ENCODE measurements around the gene SEMA6B. TPM values are rescaled to one million over a fixed set of nuclear protein-coding genes. Genes with fewer than 3 reads are reported as not detected.

SEMA6B gene
- total and polyA plus RNA-seq, 4 experiments from 2014 or later, result 2.4 to 2.7 TPM; not detected in 2

- H3K27me3 Mint-ChIP-seq, result peaks cover 7 to 9% of the 10 kb centered on the region in 2 donors
- ChIA-PET CTCF (ENCODE audit: partially characterized antibody) (no interaction called here), POLR2A (ENCODE audit: partially characterized antibody) (no interaction called here)
- H3K27me3 ChIP-seq (ENCODE audit: insufficient read depth, low read length), result no peaks in the 10 kb centered on the region
- H3K4me3 Mint-ChIP-seq, result no peak overlapping the region
- intact Hi-C loops (cut with micrococcal nuclease), result no loop called here
- no peaks in the 10 kb centered on the region for H3K36me3 ChIP-seq (ENCODE audit: insufficient read depth, low read length)
- no peaks in the 10 kb centered on the region for H3K9me3 ChIP-seq (ENCODE audit: control insufficient read depth in 1 of 2, low read length in 2 of 2)
- H3K4me1 Mint-ChIP-seq, result peaks cover 0 to 5% (median 1%) of the 10 kb centered on the region in 4 donors
- no peak overlapping the region for H3K27ac Mint-ChIP-seq
- no peak overlapping the region for H3K4me3 ChIP-seq (ENCODE audit: low read length in 2 of 2)
- peaks cover 0 to 3% (median 0%) of the 10 kb centered on the region in 8 donors for H3K9me3 Mint-ChIP-seq
- no peaks in the 10 kb centered on the region for H3K36me3 Mint-ChIP-seq
- H3K4me1 ChIP-seq (ENCODE audit: insufficient read depth, low read length), result no peaks in the 10 kb centered on the region
- no peak for DNase-seq
- no peak overlapping the region for H3K27ac ChIP-seq (ENCODE audit: low read depth, low read length)
Measured at GRCh38 chr19:4552525-4552819, 7.0 kb downstream of the SEMA6B start.

- ChIA-PET CTCF (ENCODE audit: partially characterized antibody) (no interaction called here), POLR2A (ENCODE audit: partially characterized antibody) (no interaction called here)
- no peaks in the 10 kb centered on the region for H3K27me3 ChIP-seq (ENCODE audit: insufficient read depth, low read length)
- no peak overlapping the region for H3K4me3 ChIP-seq (ENCODE audit: low read length in 2 of 2)
- H3K27ac Mint-ChIP-seq, result no peak overlapping the region
- H3K4me1 Mint-ChIP-seq, result peaks cover 0 to 5% (median 1%) of the 10 kb centered on the region in 4 donors
- H3K27me3 Mint-ChIP-seq, result peaks cover 7 to 9% of the 10 kb centered on the region in 2 donors
- no peaks in the 10 kb centered on the region for H3K9me3 ChIP-seq (ENCODE audit: control insufficient read depth in 1 of 2, low read length in 2 of 2)
- no peak overlapping the region for H3K27ac ChIP-seq (ENCODE audit: low read depth, low read length)
- DNase-seq, result no peak
- no peaks in the 10 kb centered on the region for H3K36me3 ChIP-seq (ENCODE audit: insufficient read depth, low read length)
- no peaks in the 10 kb centered on the region for H3K4me1 ChIP-seq (ENCODE audit: insufficient read depth, low read length)
- no peak overlapping the region for H3K4me3 Mint-ChIP-seq
- peaks cover 0 to 3% (median 0%) of the 10 kb centered on the region in 8 donors for H3K9me3 Mint-ChIP-seq
- no peaks in the 10 kb centered on the region for H3K36me3 Mint-ChIP-seq
- intact Hi-C loops (cut with micrococcal nuclease), result no loop called here
Measured at GRCh38 chr19:4550479-4551050, 8.9 kb downstream of the SEMA6B start.

- Histone ChIP-seq H3K9me3 (ENCODE audit: control insufficient read depth in 1 of 2, low read length in 2 of 2) (no peaks in the 10 kb centered on the region), H3K27ac (ENCODE audit: low read depth, low read length) (no peak overlapping the region), H3K4me1 (ENCODE audit: insufficient read depth, low read length) (no peaks in the 10 kb centered on the region), H3K4me3 (ENCODE audit: low read length in 2 of 2) (no peak overlapping the region), H3K36me3 (ENCODE audit: insufficient read depth, low read length) (no peaks in the 10 kb centered on the region), H3K27me3 (ENCODE audit: insufficient read depth, low read length) (no peaks in the 10 kb centered on the region)
- Mint-ChIP-seq H3K36me3 (no peaks in the 10 kb centered on the region), H3K27ac (no peak overlapping the region), H3K4me1 (peaks cover 0 to 5% (median 1%) of the 10 kb centered on the region in 4 donors), H3K4me3 (no peak overlapping the region), H3K9me3 (peaks cover 0 to 3% (median 0%) of the 10 kb centered on the region in 8 donors), H3K27me3 (peaks cover 7 to 9% of the 10 kb centered on the region in 2 donors)
- ChIA-PET CTCF (ENCODE audit: partially characterized antibody) (no interaction called here), POLR2A (ENCODE audit: partially characterized antibody) (no interaction called here)
- no peak for DNase-seq
- intact Hi-C loops (cut with micrococcal nuclease), result no loop called here
Measured at GRCh38 chr19:4550018-4550417, 9.5 kb downstream of the SEMA6B start.

GRCh38 chr19:4548238-4548584 is 11.3 kb downstream of the SEMA6B start:
- ChIA-PET POLR2A (ENCODE audit: partially characterized antibody) (no interaction called here), CTCF (ENCODE audit: partially characterized antibody) (no interaction called here)
- Histone ChIP-seq H3K4me1 (ENCODE audit: insufficient read depth, low read length) (no peaks in the 10 kb centered on the region), H3K9me3 (ENCODE audit: control insufficient read depth in 1 of 2, low read length in 2 of 2) (no peaks in the 10 kb centered on the region), H3K4me3 (ENCODE audit: low read length in 2 of 2) (no peak overlapping the region), H3K27me3 (ENCODE audit: insufficient read depth, low read length) (no peaks in the 10 kb centered on the region), H3K27ac (ENCODE audit: low read depth, low read length) (no peak overlapping the region), H3K36me3 (ENCODE audit: insufficient read depth, low read length) (no peaks in the 10 kb centered on the region)
- Mint-ChIP-seq H3K4me1 (peaks cover 0 to 5% (median 1%) of the 10 kb centered on the region in 4 donors), H3K27ac (no peak overlapping the region), H3K27me3 (peaks cover 7 to 9% of the 10 kb centered on the region in 2 donors), H3K9me3 (peaks cover 0 to 3% (median 0%) of the 10 kb centered on the region in 8 donors), H3K4me3 (no peak overlapping the region), H3K36me3 (no peaks in the 10 kb centered on the region)
- DNase-seq, result no peak
- intact Hi-C loops (cut with micrococcal nuclease), result no loop called here

GRCh38 chr19:4547303-4548237 is 11.9 kb downstream of the SEMA6B start:
- CTCF ChIA-PET (ENCODE audit: partially characterized antibody), result interaction anchor here (1.2 to 1.3 kb wide), 2 partner anchors 24 to 89 kb away, joined by 3 read pairs; no protein-coding TSS in a partner anchor
- intact Hi-C loops (cut with micrococcal nuclease), result no loop called here
- H3K9me3 Mint-ChIP-seq, result peaks cover 0 to 2% (median 0%) of the 10 kb centered on the region in 8 donors
- DNase-seq, result no peak
- H3K9me3 ChIP-seq (ENCODE audit: control insufficient read depth in 1 of 2, low read length in 2 of 2), result no peaks in the 10 kb centered on the region
- POLR2A ChIA-PET (ENCODE audit: partially characterized antibody), result no interaction called here
- no peaks in the 10 kb centered on the region for H3K36me3 ChIP-seq (ENCODE audit: insufficient read depth, low read length)
- no peaks in the 10 kb centered on the region for H3K27me3 ChIP-seq (ENCODE audit: insufficient read depth, low read length)
- H3K4me3 Mint-ChIP-seq, result no peak overlapping the region
- no peaks in the 10 kb centered on the region for H3K4me1 Mint-ChIP-seq
- no peak overlapping the region for H3K4me3 ChIP-seq (ENCODE audit: low read length in 2 of 2)
- peaks cover 4 to 7% of the 10 kb centered on the region in 2 donors for H3K27me3 Mint-ChIP-seq
- H3K27ac ChIP-seq (ENCODE audit: low read depth, low read length), result no peak overlapping the region
- H3K36me3 Mint-ChIP-seq, result no peaks in the 10 kb centered on the region
- H3K27ac Mint-ChIP-seq, result no peak overlapping the region
- no peaks in the 10 kb centered on the region for H3K4me1 ChIP-seq (ENCODE audit: insufficient read depth, low read length)

- no peaks in the 10 kb centered on the region for H3K9me3 ChIP-seq (ENCODE audit: control insufficient read depth in 1 of 2, low read length in 2 of 2)
- Mint-ChIP-seq H3K4me1 (peaks cover 2 to 8% (median 4%) of the 10 kb centered on the region in 4 donors), H3K36me3 (no peaks in the 10 kb centered on the region), H3K4me3 (no peak overlapping the region), H3K27ac (no peak overlapping the region), H3K27me3 (peaks cover 1 to 4% of the 10 kb centered on the region in 2 donors), H3K9me3 (peaks cover 0 to 13% (median 4%) of the 10 kb centered on the region in 8 donors)
- no peak for DNase-seq
- H3K4me1 ChIP-seq (ENCODE audit: insufficient read depth, low read length), result no peaks in the 10 kb centered on the region
- no peak overlapping the region for H3K4me3 ChIP-seq (ENCODE audit: low read length in 2 of 2)
- POLR2A ChIA-PET (ENCODE audit: partially characterized antibody), result no interaction called here
- CTCF ChIA-PET (ENCODE audit: partially characterized antibody), result no interaction called here
- no peaks in the 10 kb centered on the region for H3K36me3 ChIP-seq (ENCODE audit: insufficient read depth, low read length)
- H3K27ac ChIP-seq (ENCODE audit: low read depth, low read length), result no peak overlapping the region
- intact Hi-C loops (cut with micrococcal nuclease), result no loop called here
- no peaks in the 10 kb centered on the region for H3K27me3 ChIP-seq (ENCODE audit: insufficient read depth, low read length)
Measured at GRCh38 chr19:4543842-4544647, 15.4 kb downstream of the SEMA6B start.
